GM18511 (cell line): Measurements from ENCODE around the gene PRKAR1B.

Experiments
- ATAC-seq: cut with Tn5 transposase; IDR thresholded peaks from one replicate; pipeline ENCODE4 v1.9.1; 2021; ENCODE audit warnings: mild to moderate bottlenecking, moderate library complexity; ENCODE audit not compliant: unreplicated experiment

Gene PRKAR1B

DNA sequence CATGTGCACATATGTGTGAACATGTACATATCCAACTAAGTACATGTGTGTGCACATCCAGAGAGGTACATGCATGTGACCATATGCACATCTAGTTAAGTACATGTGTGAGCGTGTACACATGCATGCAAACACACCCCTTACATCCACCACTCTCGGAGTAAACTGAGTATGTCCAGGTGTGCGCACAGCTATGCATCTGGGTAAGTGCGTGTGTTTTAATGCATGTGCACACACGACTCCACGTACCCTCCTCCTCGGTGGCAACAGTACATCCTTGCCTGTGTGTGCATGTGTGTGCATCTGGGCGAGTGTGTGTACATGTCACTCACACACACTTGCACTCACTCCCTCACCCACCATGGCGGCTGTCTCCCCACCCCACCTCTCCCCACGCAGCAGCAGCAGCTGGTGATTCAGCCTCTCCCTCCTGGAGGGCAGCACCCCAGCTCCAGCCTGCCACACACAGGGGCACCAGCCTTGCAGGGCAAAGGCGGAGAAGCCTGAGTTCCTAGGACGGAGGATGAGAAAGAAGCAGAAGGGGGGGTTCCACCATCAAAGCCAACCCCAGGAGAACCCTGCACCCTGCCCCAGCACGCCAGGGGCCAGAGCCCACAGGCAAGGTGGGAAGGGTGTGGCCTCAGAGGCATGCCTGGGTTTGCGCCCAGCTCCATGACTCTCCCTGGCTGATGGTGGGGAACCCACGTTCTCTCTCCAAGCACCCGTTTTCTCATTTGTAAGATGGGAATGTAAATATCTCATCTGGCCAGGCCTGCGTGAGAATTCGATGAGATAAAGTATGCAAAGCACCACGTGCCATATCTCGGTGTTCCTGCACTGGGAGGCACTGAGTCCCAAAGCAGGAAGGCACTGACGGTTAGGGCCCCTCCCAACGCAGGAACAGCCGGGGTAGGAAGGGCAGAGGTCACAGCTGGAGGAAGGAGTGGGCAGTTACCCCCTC is 28.3 kb downstream of the PRKAR1B start:
- no peak for ATAC-seq

DNA sequence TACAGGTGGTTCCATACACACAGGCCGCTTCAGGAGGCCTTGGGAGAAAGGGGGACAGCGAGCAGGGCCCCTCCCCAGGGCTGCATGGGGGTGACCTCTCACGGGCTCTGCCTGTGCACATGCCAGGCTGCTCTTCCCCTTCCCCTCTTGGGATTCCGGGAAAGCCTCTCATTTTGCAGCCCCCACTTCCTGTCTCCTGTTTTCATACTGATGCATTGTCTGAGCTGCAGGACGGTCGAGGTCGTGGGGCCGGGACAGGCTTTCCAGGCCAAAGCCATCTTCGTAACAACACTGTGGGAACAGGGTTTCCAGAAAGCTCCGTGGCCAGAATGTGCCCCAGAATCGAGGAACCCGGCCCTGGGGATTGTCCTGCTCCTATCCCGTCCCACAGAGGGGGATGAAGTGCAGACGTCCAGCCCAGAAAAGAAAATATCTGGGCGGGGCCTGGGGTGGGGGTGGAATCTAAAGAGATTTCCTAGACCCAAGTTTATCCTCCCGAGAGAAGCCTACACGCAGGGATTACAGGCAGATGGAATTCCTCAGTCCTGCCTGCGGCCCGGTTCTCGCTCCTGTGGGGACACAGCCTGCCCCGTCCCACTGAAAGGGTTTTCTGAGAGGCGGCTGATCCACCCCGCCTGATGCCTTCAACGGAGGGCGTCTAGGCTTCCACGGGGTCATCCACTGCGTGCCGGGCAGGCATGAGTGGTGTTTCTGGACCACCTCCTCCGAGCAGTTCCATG is 30.1 kb downstream of the PRKAR1B start:
- ATAC-seq: no peak

DNA sequence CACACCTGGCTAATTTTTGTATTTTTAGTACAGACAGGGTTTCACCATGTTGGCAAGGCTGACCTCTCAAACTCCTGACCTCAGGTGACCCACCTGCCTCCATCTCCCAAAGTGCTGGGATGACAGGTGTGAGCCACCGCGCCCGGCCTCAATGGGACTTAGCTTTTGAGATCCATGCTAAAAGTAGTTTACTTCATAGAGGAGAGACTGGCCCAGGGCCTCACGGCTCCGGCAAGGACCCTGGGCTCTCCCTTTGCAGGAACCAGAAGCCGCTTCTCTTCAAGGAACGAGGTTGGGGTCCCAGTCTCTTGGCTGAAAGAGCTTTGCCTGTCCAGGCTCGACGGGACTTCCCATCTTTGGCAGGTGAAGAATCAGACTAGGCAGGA is 30.7 kb downstream of the PRKAR1B start:
- no peak for ATAC-seq

DNA sequence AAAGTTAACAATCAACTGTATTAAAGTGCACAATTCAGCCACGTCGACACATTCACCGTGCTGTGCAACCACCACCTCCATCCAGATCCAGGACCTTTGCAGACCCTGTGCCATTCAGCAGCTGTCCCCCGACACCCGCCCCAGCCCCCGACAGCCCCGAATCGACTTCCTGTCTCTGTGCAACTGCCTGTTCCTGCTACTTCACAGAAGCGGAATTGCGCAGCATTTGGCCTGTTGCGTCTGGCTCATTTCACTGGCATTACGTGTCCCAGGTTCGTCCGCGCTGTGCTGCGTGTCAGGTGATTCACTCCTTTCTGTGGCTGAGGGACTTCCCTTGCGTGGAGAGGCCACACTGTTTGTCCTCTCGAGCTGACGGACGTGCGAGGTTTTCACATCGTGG is 33.8 kb downstream of the PRKAR1B start:
- ATAC-seq: no peak

DNA sequence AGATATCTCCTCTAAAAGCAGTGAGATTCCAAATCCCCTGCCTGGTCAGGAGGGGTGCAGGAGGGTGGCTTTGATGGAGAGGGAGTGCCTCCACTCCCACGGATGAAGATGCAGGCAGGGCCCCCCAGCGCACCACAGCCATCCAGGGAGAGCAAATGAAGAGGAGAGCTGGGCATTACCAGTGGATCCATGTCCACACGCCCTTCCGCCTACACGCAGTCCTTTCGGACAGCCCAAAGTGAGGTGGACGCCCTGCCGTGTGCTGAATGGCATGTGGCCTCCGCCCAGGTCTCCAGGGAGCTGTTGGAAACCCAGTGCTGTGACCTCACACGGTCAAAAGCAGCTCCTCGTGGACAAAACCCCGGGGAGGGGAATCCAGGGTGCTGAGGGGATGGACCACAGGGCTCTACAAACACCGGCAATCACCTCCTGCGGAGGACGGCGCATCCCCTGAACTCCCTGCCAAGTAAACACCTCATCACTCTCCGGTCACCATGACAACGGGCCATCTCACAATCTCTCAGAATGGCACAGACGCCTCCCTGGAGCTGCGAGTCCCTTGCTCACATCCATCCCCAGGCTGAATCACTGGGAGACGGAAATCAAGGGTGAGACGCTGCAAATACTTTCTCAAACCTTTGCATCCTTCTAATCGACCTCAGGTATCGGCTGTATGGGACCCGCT is 35.6 kb downstream of the PRKAR1B start:
- ATAC-seq: no peak

DNA sequence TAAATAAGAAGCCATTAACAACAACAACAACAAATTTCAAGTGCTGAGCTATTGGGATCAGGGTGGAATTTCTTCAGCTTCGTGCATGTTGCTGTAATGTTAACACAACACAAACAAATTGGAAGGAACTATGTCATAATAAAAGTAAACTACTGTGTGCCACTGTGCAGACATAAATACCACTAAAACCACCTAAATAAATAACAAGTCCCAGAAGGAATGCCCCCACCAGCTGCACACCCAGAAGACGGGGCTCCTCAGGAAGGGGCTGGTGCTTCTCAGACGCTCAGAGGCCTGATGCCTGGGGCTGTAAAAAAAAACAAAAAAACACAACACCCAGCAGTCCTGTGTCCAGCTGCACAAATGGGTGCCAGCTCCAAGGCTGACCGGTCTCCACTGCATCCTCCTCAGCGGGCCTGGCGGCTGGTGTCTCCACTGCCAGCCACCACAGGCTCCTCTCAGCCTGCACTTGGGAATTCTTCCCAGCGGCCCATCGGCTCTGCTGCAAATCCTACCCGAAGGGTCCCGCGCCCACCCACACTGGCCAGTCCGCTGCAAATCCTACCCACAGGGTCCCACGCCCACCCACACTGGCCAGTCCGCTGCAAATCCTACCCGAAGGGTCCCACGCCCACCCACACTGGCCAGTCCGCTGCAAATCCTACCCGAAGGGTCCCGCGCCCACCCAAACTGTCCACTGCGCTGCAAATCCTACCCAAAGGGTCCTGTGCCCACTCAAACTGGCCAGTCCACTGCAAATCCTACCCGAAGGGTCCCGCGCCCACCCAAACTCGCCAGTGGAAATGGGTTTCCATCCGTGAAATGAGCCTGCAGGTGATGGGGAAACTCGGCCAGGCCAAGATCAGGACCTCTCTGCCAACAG is 36.4 kb downstream of the PRKAR1B start:
- no peak for ATAC-seq

DNA sequence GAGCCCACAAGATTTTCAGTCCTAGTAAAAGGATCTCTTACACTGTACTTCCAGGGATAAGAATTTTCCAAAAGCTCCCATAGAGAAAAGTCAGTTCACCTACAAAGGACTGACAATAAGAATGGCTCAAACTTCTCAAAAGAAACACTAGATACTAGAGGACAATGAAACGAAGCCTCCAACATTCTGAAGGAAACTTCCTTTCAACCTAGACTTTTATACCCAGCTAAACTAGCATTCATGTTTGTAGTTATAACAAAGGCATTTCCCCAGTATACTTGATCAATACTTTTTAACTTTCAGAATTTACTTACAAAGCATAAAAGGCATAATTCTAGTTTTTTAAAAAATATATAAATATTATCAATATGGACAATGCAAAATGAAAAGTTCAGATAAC is 41.5 kb downstream of the PRKAR1B start:
- ATAC-seq: no peak

DNA sequence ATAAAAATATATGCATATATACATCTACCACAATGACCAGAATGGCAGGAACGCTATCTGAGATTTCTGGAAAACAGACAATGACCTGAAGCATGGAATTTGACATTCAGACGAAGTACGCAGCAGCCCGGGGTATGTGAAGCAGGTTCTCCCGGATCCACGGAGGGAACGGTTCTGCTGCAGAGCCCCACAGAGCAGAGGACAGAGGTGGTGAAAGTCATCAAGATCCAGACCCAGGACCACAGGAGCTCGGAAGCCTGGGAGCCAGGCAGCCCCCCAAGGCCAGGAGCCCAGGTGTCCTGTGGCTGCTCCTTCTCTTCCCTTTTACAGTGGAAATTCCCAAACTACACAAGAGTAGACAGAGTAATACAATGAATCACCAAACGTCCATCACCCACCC is 42.7 kb downstream of the PRKAR1B start:
- ATAC-seq: no peak

DNA sequence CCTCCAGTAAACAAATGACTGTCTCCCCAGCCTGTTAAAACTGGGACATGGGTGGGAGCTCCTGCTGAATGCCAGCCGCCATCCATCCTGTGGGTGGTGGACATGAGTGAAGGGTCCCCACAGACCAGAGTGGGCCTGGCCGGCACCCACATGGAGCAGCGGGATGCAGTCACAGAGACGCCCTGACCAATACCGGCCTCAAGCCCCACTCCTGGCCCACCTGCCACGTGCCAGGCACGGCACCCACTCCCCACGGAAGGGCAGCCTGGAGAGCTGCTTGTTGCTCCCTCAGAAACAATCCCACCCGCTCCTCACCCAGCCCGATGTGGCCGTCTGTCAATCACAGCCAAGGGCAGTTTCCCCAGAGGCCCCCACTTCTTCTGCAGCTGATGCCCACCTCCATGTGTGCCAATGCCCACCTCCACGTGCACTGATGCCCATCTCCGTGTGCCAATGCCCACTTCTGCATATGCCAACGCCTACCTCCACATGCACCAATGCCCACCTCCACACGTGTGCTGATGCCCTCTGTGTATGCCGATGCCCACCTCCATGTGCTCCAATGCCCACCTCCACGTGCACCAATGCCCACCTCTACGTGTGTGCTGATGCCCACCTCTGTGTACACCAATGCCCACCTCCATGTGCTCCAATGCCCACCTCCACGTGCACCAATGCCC is 43.4 kb downstream of the PRKAR1B start:
- ATAC-seq: no peak

DNA sequence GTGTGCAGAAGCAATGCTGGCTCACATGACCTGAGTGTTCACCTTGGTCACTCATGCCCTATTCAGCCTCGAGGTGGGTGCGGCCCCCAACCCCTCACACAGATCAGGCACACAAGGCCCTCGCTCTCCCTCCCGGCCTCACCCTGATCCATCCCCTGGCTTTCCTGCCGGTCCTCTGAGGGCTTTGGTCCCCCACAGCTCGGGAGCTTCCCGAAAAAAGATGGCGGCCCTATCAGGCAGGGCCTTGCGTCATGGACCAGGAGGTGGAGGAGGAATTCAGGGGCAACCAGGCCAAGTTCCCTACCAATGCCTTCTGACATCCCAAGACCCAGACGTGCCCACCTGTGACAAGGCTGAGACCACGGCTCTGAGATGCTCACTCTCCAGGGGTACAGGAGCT is 44.3 kb downstream of the PRKAR1B start:
- no peak for ATAC-seq

DNA sequence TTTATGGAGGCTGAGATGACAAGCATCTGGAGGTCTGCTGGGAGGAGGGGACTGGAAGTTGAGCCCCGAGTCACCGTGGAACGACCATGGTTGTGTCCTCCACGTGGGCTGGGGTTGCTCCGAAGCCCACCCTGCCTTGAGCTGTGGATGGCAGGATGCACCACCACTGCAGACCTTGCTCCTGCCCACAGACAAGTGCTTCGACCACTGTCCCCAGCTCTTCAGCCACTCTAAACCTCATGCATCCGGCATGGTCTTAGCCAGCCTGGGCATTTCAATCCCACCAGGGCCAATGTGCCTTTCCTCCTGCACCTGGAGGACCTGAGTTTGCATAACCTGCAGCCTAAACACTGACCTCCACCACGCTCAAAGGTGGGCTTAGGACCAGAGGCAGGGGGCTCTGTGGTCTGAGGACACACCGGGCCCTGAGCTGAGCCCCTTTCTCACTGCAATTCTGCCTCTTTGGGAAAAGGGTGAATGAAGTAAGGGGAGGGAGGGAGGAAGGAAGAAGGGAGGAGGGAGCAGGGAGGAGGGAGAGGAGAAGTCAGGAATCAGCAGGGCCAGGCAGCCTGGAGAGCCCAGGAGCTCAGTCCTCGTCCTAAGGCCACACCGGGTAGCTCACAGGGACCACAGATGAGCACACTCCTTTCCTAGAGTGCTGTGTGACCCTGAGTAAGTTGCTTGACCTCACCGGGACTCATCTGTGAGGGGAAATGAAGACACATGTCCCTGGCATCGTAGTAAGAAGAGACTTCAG is 45.4 kb downstream of the PRKAR1B start:
- no peak for ATAC-seq

DNA sequence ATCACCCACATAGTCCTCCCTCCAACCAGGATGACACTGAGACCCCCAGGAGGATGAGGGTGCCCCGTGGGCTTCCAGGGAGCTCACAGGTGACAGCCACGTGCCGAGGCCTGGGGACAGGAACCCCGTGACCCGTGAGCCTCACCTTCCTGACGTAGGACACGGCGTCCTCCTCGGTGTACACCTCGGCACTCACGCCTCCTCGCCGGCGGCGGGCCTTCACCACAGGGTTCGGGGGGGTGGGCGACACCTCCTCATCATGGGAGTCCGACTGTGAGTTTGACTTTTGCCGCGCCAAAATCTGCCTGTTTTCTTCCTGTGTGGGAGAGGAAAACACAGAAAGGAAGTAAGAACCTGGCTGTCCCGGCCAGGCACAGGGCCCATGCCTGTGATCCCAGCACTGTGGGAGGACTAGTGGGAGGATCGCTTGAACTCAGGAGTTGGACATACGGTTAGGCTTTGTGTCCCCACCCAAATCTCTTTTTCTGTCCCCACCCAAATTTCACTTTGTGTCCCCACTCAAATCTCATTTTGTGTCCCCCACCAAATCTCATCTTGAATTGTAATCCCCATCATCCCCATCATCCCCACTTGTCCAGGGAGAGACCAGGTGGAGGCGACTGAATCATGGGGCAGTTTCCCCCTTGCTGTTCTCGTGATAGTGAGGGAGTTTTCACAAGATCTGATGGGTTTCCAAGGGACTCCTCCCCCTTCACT is 46.5 kb downstream of the PRKAR1B start:
- no peak for ATAC-seq

DNA sequence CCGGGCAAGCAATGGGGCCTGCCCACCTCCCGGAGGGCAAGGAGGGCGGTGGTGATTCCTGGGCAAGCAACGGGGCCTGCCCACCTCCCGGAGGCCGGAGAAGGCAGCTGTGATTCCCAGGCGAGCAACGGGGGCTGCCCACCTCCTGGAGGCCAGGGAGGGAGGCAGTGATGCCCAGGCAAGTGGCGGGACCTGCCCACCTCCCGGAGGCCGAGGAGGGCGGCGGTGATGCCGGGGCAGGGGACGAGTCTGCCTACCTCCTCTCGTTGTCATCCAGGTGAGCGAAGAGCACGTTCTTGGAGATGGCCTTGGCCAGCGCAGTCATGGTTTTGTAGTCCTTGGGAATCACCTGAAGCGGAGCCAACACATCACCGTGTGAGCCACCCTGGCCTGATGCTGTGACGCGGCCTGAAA is 50.1 kb downstream of the PRKAR1B start:
- no peak for ATAC-seq

DNA sequence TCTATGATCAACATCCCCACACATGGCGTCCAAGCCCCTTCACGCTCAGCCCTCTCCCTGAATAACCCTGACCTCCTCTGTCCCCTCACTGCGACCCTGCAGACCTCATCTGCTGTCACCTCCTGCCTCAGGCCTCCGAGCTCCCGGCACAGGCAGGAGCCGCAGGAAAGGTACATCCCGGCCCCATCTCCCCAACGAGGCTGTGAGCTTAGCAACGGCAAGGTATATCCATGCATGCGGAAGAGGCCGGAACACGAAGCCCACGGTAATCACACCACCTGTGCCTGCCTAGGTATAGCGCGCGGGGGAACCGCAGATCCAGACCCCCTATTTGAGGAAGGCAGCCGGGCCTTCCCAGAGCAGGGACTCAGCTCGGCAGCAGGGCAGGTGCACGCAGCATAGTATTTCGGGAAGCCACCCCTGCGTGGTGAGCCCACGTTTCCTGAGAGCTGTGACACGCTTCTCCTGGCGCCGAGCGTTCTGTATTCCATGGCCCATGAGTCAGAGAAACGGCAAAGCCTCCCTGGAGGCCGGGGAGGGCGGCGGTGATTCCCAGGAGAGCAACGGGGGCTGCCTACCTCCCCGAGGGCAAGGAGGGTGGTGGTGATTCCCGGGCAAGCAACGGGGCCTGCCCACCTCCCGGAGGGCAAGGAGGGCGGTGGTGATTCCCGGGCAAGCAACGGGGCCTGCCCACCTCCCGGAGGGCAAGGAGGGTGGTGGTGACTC is 50.7 kb downstream of the PRKAR1B start:
- ATAC-seq: no peak

DNA sequence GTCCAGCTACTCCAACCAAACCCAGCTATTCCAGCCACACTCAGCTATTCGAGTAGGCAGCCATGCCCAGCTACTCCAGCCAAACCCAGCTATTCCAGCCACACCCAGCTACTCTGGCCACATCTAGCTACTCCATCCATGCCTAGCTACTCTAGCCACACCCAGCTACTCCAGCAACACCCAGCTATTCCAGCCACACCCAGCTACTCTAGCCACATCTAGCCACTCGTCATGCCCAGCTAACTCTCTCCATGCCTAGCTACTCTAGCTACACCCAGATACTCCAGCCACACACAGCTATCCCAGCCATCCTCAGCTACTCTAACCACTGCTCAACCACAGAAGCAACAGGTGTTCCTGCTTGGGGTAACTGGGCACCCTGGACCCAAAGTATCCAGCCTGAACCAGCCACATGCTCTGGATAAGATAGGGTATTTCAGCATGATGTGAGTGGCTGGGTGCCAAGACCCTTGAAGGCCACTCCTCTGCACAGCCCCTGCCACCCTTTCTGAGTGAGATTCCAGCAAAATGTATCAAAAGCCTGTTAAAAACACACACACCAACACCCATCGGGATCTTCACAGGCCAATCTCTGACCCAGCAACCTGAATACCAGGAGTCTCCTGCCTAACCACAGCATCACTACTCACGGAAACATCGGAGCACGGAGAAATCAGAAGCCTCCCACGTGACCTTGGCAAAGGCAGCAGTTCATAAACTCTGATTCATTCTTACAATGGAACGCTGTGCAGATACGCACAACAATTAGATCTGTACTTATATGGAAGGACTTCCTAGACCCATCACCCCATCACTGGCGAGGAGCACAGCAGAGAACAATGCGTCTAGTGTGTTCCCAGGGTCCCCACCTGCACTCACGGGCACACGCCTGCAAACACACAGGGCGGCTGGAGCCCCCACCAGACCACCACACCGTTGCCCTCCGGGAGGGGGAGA is 52.3 kb downstream of the PRKAR1B start:
- no peak for ATAC-seq

DNA sequence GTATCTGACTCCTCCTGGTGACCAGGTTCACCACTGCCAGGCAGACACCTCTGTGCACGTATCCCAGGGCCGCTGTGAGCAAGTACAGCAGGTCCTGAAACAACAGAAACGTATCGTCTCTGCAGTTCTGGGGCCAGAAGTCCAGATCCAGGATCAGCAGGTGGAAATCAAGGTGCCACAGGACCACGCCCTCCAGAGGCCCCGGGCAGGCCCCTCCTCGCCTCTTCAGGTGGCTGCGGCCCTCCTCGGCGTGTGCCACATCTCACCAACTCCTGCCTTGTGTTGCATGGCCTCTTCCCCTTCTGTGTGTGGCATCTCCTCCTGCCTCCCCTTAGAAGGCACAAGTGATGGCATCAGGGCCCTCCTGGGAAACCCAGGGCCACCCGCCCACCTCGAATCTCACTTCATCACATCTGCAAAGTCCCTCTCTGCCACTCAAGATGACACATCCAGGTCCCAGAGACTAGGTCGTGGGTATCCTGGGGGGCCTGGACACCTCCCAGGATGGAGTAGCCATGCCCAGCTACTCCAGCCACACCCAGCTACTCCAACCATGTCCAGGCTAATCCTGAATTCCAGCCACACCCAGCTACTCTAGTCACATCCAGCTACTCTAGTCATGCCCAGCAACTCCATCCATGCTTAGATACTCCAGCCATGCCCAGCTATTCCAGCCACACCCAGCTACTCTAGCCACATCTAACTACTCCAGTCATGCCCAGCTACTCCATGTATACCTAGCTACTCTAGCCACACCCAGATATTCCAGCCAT is 53.2 kb downstream of the PRKAR1B start:
- no peak for ATAC-seq
